Esophagus muscularis mucosa (tissue), 3 donors: Measurements from ENCODE around the gene SFXN1.

ENCODE experiments used
- POLR2A ChIP-seq: fragments of 450-650 bp; IDR thresholded peaks from one replicate; pipeline ENCODE4 v1.6.1; 2017; ENCODE audit warnings: antibody characterized with exemption, moderate library complexity, mild to moderate bottlenecking, low read depth
- TF ChIP-seq, protein P1 (sequence below), 3 experiments: fragments of 200-600 bp in 2 of 3; fragments of 450-650 bp in 1 of 3; sonication (generic) in 2 of 3; IDR thresholded peaks; one replicate each; pipeline ENCODE4 v1.5.1; 2017 to 2019; ENCODE audit warnings: antibody characterized with exemption in 3 of 3, mild to moderate bottlenecking in 2 of 3, moderate library complexity in 1 of 3

- no peak for TF ChIP-seq POLR2A
- TF ChIP-seq, protein P1, sequence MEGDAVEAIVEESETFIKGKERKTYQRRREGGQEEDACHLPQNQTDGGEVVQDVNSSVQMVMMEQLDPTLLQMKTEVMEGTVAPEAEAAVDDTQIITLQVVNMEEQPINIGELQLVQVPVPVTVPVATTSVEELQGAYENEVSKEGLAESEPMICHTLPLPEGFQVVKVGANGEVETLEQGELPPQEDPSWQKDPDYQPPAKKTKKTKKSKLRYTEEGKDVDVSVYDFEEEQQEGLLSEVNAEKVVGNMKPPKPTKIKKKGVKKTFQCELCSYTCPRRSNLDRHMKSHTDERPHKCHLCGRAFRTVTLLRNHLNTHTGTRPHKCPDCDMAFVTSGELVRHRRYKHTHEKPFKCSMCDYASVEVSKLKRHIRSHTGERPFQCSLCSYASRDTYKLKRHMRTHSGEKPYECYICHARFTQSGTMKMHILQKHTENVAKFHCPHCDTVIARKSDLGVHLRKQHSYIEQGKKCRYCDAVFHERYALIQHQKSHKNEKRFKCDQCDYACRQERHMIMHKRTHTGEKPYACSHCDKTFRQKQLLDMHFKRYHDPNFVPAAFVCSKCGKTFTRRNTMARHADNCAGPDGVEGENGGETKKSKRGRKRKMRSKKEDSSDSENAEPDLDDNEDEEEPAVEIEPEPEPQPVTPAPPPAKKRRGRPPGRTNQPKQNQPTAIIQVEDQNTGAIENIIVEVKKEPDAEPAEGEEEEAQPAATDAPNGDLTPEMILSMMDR (IDR thresholded peaks at IDR 0.05): no peak
These were observed 86.4 kb downstream of the SFXN1 start for GRCh38 chr5:175564716-175565115.
